GM23338 (cell line): ENCODE results near the gene PNPLA8.

ENCODE experiments used
- CTCF ChIP-seq, 2 experiments: fragments of 200-600 bp in 1 of 2; sonication (generic) in 1 of 2; conservative IDR thresholded peaks; 2 replicates each; pipeline versions ENCODE4 v1.5.1 to v1.6.1; 2016 to 2017; ENCODE audit warnings: antibody characterized with exemption in 2 of 2, low read depth in 2 of 2, mild to moderate bottlenecking in 2 of 2, moderate library complexity in 1 of 2
- JUNB ChIP-seq: IDR thresholded peaks from one replicate; pipeline ENCODE4 v1.6.1; 2016; ENCODE audit warnings: antibody characterized with exemption; ENCODE audit not compliant: unreplicated experiment
- ZNF114 ChIP-seq: fragments of 250-450 bp; sonication (Bioruptor Pico); IDR thresholded peaks from 2 replicates; pipeline ENCODE4 v1.5.0; 2020; ENCODE audit warnings: mild to moderate bottlenecking, moderate library complexity

DNA sequence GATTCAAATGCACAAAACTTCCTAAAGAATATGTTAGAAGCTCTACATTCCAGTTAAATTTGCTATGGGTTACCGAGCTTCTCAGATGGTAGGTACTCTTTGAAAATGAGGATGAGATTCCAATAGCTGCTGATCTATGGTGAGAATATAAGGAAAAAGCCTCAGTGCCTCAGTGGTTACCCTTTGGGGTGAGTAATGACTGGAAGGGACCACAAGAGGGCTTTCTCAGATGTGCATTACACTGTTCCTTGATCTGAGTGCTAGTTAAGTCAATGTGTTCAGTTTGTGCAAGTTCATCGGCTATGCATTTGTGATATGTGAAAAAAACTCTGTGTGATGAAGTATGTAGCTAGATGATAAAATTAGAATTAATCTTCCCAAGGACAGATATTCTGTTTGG, 73.2 kb downstream of the PNPLA8 start:
- TF ChIP-seq CTCF (conservative IDR thresholded peaks at IDR 0.05; ENCODE audit: low read depth in 2 of 2) (peak; percentile 64 to 71), JUNB (no peak), ZNF114 (CRISPR knock-in tag) (no peak)
